B cell (primary cell): ENCODE measurements around the gene FGF6. TPM values are rescaled to one million over a fixed set of nuclear protein-coding genes. Genes with fewer than 3 reads are reported as not detected.

Experiments used
- ATAC-seq: fragments of 200-7000 bp; cut with Tn5 transposase; one replicate; pipeline ENCODE4 v1.10.0; 2021; ENCODE audit warnings: low read depth, mild to moderate bottlenecking, moderate number of reproducible peaks, moderate library complexity
- CTCF ChIA-PET: fragments of 350-600 bp; sonication (Branson Sonifier 250); formaldehyde crosslinking; loops from one replicate; lab custom pipeline; 2021; ENCODE audit warnings: antibody characterized with exemption, inconsistent platforms; lab: Charles Lee
- POLR2A ChIA-PET: fragments of 350-600 bp; sonication (Branson Sonifier 250); formaldehyde crosslinking; loops from one replicate; lab custom pipeline; 2021; ENCODE audit warnings: antibody characterized with exemption; lab: Charles Lee
- DNase-seq: peaks from one replicate; pipeline ENCODE4 v3.0.0; 2013
- H2AFZ ChIP-seq: 2 replicates; pipeline ENCODE4 v1.6.1; 2012; ENCODE audit warnings: mild to moderate bottlenecking, low read depth, low read length; ENCODE audit not compliant: insufficient read depth, poor library complexity, severe bottlenecking
- H3K27ac ChIP-seq, 2 donors: 1 replicate in 1 of 2; 2 replicates in 1 of 2; pipeline ENCODE4 v1.5.1; 2012 to 2013; ENCODE audit warnings: low read length in 2 of 2, mild to moderate bottlenecking in 2 of 2, moderate library complexity in 1 of 2
- H3K27me3 ChIP-seq, 4 experiments: fragments of 200-600 bp in 1 of 4; sonication (generic) in 1 of 4; replicated peaks in 1 of 4; 1 replicate in 2 of 4; 2 replicates in 2 of 4; pipeline versions ENCODE4 v1.6.1 to v1.7.0; 2013 to 2016; ENCODE audit warnings: low read length in 3 of 4, mild to moderate bottlenecking in 2 of 4, mixed read lengths in 1 of 4, moderate library complexity in 1 of 4; ENCODE audit not compliant: insufficient read depth in 4 of 4, control insufficient read depth in 3 of 4; ENCODE audit errors: control extremely low read depth in 1 of 4
- H3K36me3 ChIP-seq, 2 experiments: replicated peaks in 1 of 2; 1 replicate in 1 of 2; 2 replicates in 1 of 2; pipeline versions ENCODE4 v1.6.1 to v1.7.1; 2013; ENCODE audit warnings: low read length in 1 of 2; ENCODE audit not compliant: insufficient read depth in 2 of 2, control insufficient read depth in 1 of 2; ENCODE audit errors: control extremely low read depth in 1 of 2, extremely low read depth in 1 of 2
- H3K4me1 ChIP-seq, 2 donors: fragments of 200-600 bp in 1 of 2; sonication (generic) in 1 of 2; 1 replicate in 1 of 2; 2 replicates in 1 of 2; pipeline versions ENCODE4 v1.5.1 to v1.6.1; 2013 to 2017; ENCODE audit warnings: low read length in 2 of 2; ENCODE audit not compliant: control insufficient read depth in 2 of 2, insufficient read depth in 2 of 2
- H3K4me2 ChIP-seq: replicated peaks from 2 replicates; pipeline ENCODE3; 2012; ENCODE audit warnings: mild to moderate bottlenecking, low read depth, low read length; ENCODE audit not compliant: poor library complexity, severe bottlenecking
- H3K4me3 ChIP-seq, 5 experiments: fragments of 200-600 bp in 1 of 5; sonication (generic) in 1 of 5; 1 replicate in 3 of 5; 2 replicates in 2 of 5; pipeline versions ENCODE4 v1.5.1 to v1.7.0; 2011 to 2016; ENCODE audit warnings: low read length in 4 of 5, mild to moderate bottlenecking in 4 of 5, low read depth in 2 of 5, control low read depth in 1 of 5, moderate library complexity in 1 of 5; ENCODE audit not compliant: insufficient read depth in 1 of 5; ENCODE audit errors: control extremely low read depth in 1 of 5, extremely low read depth in 1 of 5
- H3K79me2 ChIP-seq: fragments of 200-600 bp; sonication (generic); one replicate; pipeline ENCODE4 v1.6.0; 2016; ENCODE audit warnings: low read length; ENCODE audit not compliant: control insufficient read depth, insufficient read depth
- H3K9ac ChIP-seq: fragments of 200-600 bp; sonication (generic); 2 replicates; pipeline ENCODE4 v1.6.1; 2017; ENCODE audit warnings: mild to moderate bottlenecking, low read length, moderate library complexity
- H3K9me3 ChIP-seq, 3 donors: one replicate each; pipeline versions ENCODE4 v1.6.1 to v1.7.1; 2013; ENCODE audit warnings: low read length in 2 of 3; ENCODE audit not compliant: control insufficient read depth in 2 of 3, insufficient read depth in 1 of 3; ENCODE audit errors: control extremely low read depth in 1 of 3
- H4K20me1 ChIP-seq: 2 replicates; pipeline ENCODE4 v1.6.0; 2012; ENCODE audit warnings: mild to moderate bottlenecking, low read length; ENCODE audit not compliant: insufficient read depth, control insufficient read depth, poor library complexity, severe bottlenecking
- H3K27ac Mint-ChIP-seq: one replicate; pipeline ENCODE4 v1.8.0; 2021; ENCODE audit warnings: mixed read lengths
- H3K27me3 Mint-ChIP-seq: one replicate; pipeline ENCODE4 v1.8.0; 2021; ENCODE audit warnings: mixed read lengths
- H3K4me1 Mint-ChIP-seq: one replicate; pipeline ENCODE4 v1.8.0; 2021; ENCODE audit warnings: mixed read lengths
- H3K4me3 Mint-ChIP-seq: one replicate; pipeline ENCODE4 v1.8.0; 2021; ENCODE audit warnings: mixed read lengths
- H3K9me3 Mint-ChIP-seq: one replicate; pipeline ENCODE4 v1.8.0; 2022; ENCODE audit warnings: mixed read lengths; ENCODE audit not compliant: insufficient read depth
- CTCF ChIP-seq: fragments of 200-600 bp; IDR thresholded peaks from one replicate; pipeline ENCODE4 v1.8.0; 2022; ENCODE audit warnings: antibody characterized with exemption, mild to moderate bottlenecking
- EZH2 ChIP-seq: IDR thresholded peaks from 2 replicates; pipeline ENCODE4 v1.6.1; 2012; ENCODE audit warnings: borderline replicate concordance, low read depth, mild to moderate bottlenecking, moderate library complexity, low read length; ENCODE audit not compliant: insufficient read depth, poor library complexity, severe bottlenecking
- WGBS: methylation state at CpG from one replicate; pipeline ENCODE4 v1.1.5; 2013; ENCODE audit warnings: missing lambda C conversion rate; ENCODE audit not compliant: insufficient coverage; 5-methylcytosine and 5-hydroxymethylcytosine counted together
- intact Hi-C: fragments of 100-400 bp; cut with micrococcal nuclease; formaldehyde crosslinking; loops from one replicate; pipeline ENCODE4 v1.10.0; 2022
- polyA plus RNA-seq: library from polyadenylated mRNA; depleted of rRNA; stranded (reverse); fragments of >200 nt; gene quantifications from 2 replicates; pipeline ENCODE4 v1.2.3, GENCODE V29; 2012
- total RNA-seq, 2 donors: library from RNA; stranded (reverse); fragments of 120-200 nt in 1 of 2; gene quantifications; 1 replicate in 1 of 2; 2 replicates in 1 of 2; pipeline versions ENCODE4 v1.2.3 to v1.2.4, GENCODE V29; 2013 to 2022

The FGF6 gene
- total and polyA plus RNA-seq, 2 donors (not counting 1 experiment from before 2014, with no cell fraction given) = not detected

DNA sequence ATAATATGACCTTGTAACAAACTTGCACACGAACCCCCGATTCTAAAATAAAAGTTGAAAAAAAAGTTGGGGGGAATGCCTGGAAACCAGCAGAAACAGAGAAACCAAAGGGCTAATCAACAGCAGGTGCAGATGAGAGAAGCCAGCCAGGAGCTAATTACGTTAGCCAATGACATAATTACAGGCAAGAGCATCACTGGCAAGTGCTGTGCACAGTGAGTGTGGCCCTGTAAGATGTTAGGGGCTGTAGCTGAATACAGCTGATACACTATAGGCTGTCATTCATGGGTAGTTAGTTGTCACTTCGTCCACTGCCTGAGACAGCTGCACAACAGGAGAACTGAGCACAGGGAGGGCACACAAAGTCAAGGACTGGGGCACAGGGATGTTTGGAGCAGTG, 58.8 kb downstream of the FGF6 start:
- no peaks in the 10 kb centered on the region for H3K4me1 ChIP-seq
- H3K4me3 Mint-ChIP-seq = no peak overlapping the region
- ATAC-seq (no peak), DNase-seq (no peak)
- ChIA-PET POLR2A (no interaction called here), CTCF (no interaction called here)
- H3K27me3 ChIP-seq = no peaks in the 10 kb centered on the region
- WGBS = 75% methylated on average over 2 of the region's 4 CpGs
- no peak overlapping the region for H3K4me2 ChIP-seq
- H3K4me1 Mint-ChIP-seq = no peaks in the 10 kb centered on the region
- intact Hi-C loops = no loop called here
- H3K27me3 Mint-ChIP-seq = peaks cover 23% of the 10 kb centered on the region
- no peaks in the 10 kb centered on the region for H4K20me1 ChIP-seq
- H2AFZ ChIP-seq = no peak overlapping the region
- H3K27ac ChIP-seq = no peak overlapping the region
- no peaks in the 10 kb centered on the region for H3K9me3 ChIP-seq
- no peaks in the 10 kb centered on the region for H3K79me2 ChIP-seq
- no peak overlapping the region for H3K9ac ChIP-seq
- H3K27ac Mint-ChIP-seq = no peak overlapping the region
- TF ChIP-seq CTCF = no peak
- TF ChIP-seq EZH2 = no peak
- no peaks in the 10 kb centered on the region for H3K36me3 ChIP-seq
- no peaks in the 10 kb centered on the region for H3K9me3 Mint-ChIP-seq
- H3K4me3 ChIP-seq = no peak overlapping the region

Other genes with a start within 250 kb of the FGF6 start
- 20.6 and 23.0 TPM in 2 replicates for gene CCND2, start 172.1 kb downstream of the FGF6 start, total RNA-seq
- gene CCND2, start 172.1 kb downstream of the FGF6 start, polyA plus RNA-seq = 9.2 and 20.7 TPM in 2 replicates
- 6.6 and 14.2 TPM in 2 replicates for gene TIGAR, start 124.6 kb downstream of the FGF6 start, total RNA-seq
- 2.3 and 3.5 TPM in 2 replicates for gene TIGAR, start 124.6 kb downstream of the FGF6 start, polyA plus RNA-seq
- gene FGF23, start 66.1 kb downstream of the FGF6 start, total RNA-seq = not detected in 2 replicates
- not detected in 2 replicates for gene FGF23, start 66.1 kb downstream of the FGF6 start, polyA plus RNA-seq
- 3.4 and 4.6 TPM in 2 replicates for gene RAD51AP1, start 93.1 kb upstream of the FGF6 start, total RNA-seq
- gene RAD51AP1, start 93.1 kb upstream of the FGF6 start, polyA plus RNA-seq = 3.5 and 4.5 TPM in 2 replicates
- gene DYRK4, start 116.4 kb upstream of the FGF6 start, total RNA-seq = 34.4 and 41.3 TPM in 2 replicates
- gene DYRK4, start 116.4 kb upstream of the FGF6 start, polyA plus RNA-seq = 63.3 and 69.4 TPM in 2 replicates
- gene AKAP3, start 203.2 kb upstream of the FGF6 start, total RNA-seq = 3.8 and 4.6 TPM in 2 replicates
- gene AKAP3, start 203.2 kb upstream of the FGF6 start, polyA plus RNA-seq = 0.61 and 1.2 TPM in 2 replicates
- gene NDUFA9, start 203.3 kb upstream of the FGF6 start, total RNA-seq = 73.3 and 74.2 TPM in 2 replicates
- gene NDUFA9, start 203.3 kb upstream of the FGF6 start, polyA plus RNA-seq = 30.1 and 31.1 TPM in 2 replicates